WTC11 (cell line): ENCODE measurements around the gene DMRTB1. TPM values are rescaled to one million over a fixed set of nuclear protein-coding genes. Genes with fewer than 3 reads are reported as not detected.

Source experiments
- ATAC-seq: fragments of 200-7000 bp; cut with Tn5 transposase; 2 replicates; pipeline ENCODE4 v1.10.0; 2021; ENCODE audit warnings: mild to moderate bottlenecking, moderate library complexity
- CTCF ChIA-PET: fragments of 300-600 bp; sonication (Branson Sonifier 250); formaldehyde crosslinking; loops from one replicate; lab custom pipeline; 2021; ENCODE audit warnings: antibody characterized with exemption; lab: Charles Lee
- POLR2A ChIA-PET: fragments of 350-600 bp; sonication (Branson Sonifier 250); formaldehyde crosslinking; loops from one replicate; lab custom pipeline; 2021; ENCODE audit warnings: antibody characterized with exemption; lab: Charles Lee
- DNase-seq: peaks from one replicate; pipeline ENCODE4 v3.0.0; 2021; ENCODE audit warnings: low spot score
- H3K27ac Mint-ChIP-seq: 2 replicates; pipeline ENCODE4 v1.8.0; 2021; ENCODE audit warnings: mixed read lengths
- H3K27me3 Mint-ChIP-seq: 2 replicates; pipeline ENCODE4 v1.8.0; 2021; ENCODE audit warnings: low read depth, mild to moderate bottlenecking, moderate library complexity, mixed read lengths
- H3K36me3 Mint-ChIP-seq: 2 replicates; pipeline ENCODE4 v1.8.0; 2021; ENCODE audit warnings: mixed read lengths
- H3K4me1 Mint-ChIP-seq: 2 replicates; pipeline ENCODE4 v1.8.0; 2022; ENCODE audit warnings: mixed read lengths
- H3K4me3 Mint-ChIP-seq: 2 replicates; pipeline ENCODE4 v1.8.0; 2021; ENCODE audit warnings: mild to moderate bottlenecking, moderate library complexity, mixed read lengths
- H3K9me3 Mint-ChIP-seq: 2 replicates; pipeline ENCODE4 v1.8.0; 2021; ENCODE audit warnings: mixed read lengths
- ATF1 ChIP-seq: sonication (generic); formaldehyde crosslinking; IDR thresholded peaks from 2 replicates; pipeline ENCODE4 v1.8.1; 2023; ENCODE audit warnings: mild to moderate bottlenecking, moderate library complexity, missing genetic modification reagents
- ATF6 ChIP-seq: sonication (generic); formaldehyde crosslinking; IDR thresholded peaks from 2 replicates; pipeline ENCODE4 v1.8.1; 2023; ENCODE audit warnings: mild to moderate bottlenecking, missing genetic modification reagents
- CBFB ChIP-seq: sonication (generic); formaldehyde crosslinking; IDR thresholded peaks from 2 replicates; pipeline ENCODE4 v1.8.1; 2022; ENCODE audit warnings: mild to moderate bottlenecking, low read depth, missing genetic modification reagents
- CREM ChIP-seq: sonication (generic); formaldehyde crosslinking; IDR thresholded peaks from 2 replicates; pipeline ENCODE4 v1.8.1; 2022; ENCODE audit warnings: mild to moderate bottlenecking, missing genetic modification reagents, moderate library complexity
- ESRRA ChIP-seq: sonication (generic); formaldehyde crosslinking; IDR thresholded peaks from 2 replicates; pipeline ENCODE4 v1.8.1; 2022; ENCODE audit warnings: mild to moderate bottlenecking, missing genetic modification reagents, borderline replicate concordance
- FOXK1 ChIP-seq: sonication (generic); formaldehyde crosslinking; IDR thresholded peaks from 2 replicates; pipeline ENCODE4 v1.8.0; 2022; ENCODE audit warnings: mild to moderate bottlenecking, moderate library complexity, missing genetic modification reagents
- GABPB1 ChIP-seq: sonication (generic); formaldehyde crosslinking; IDR thresholded peaks from 2 replicates; pipeline ENCODE4 v1.8.1; 2023; ENCODE audit warnings: mild to moderate bottlenecking, missing genetic modification reagents
- GRHL2 ChIP-seq: fragments of 250-450 bp; sonication (Bioruptor Pico); IDR thresholded peaks from 2 replicates; pipeline ENCODE4 v1.8.0; 2022; ENCODE audit warnings: mild to moderate bottlenecking, moderate library complexity; ENCODE audit not compliant: insufficient replicate concordance, severe bottlenecking
- HMGXB4 ChIP-seq: sonication (generic); formaldehyde crosslinking; IDR thresholded peaks from 2 replicates; pipeline ENCODE4 v1.8.1; 2023; ENCODE audit warnings: mild to moderate bottlenecking, moderate library complexity, missing genetic modification reagents
- IRF1 ChIP-seq: sonication (generic); formaldehyde crosslinking; IDR thresholded peaks from 2 replicates; pipeline ENCODE4 v1.8.0; 2023; ENCODE audit warnings: missing genetic modification reagents
- JAZF1 ChIP-seq: fragments of 250-450 bp; sonication (Bioruptor Pico); IDR thresholded peaks from 2 replicates; pipeline ENCODE4 v1.9.0; 2021; ENCODE audit warnings: moderate library complexity, mild to moderate bottlenecking, inconsistent platforms
- MXD4 ChIP-seq: fragments of 250-450 bp; sonication (Bioruptor Pico); IDR thresholded peaks from 2 replicates; pipeline ENCODE4 v1.8.0; 2021; ENCODE audit warnings: mild to moderate bottlenecking, moderate library complexity, borderline replicate concordance
- NFE2L1 ChIP-seq: sonication (generic); formaldehyde crosslinking; IDR thresholded peaks from 2 replicates; pipeline ENCODE4 v1.8.1; 2023; ENCODE audit warnings: missing genetic modification reagents
- NFYB ChIP-seq: sonication (generic); formaldehyde crosslinking; conservative IDR thresholded peaks from 2 replicates; pipeline ENCODE4 v1.8.0; 2022; ENCODE audit warnings: low read depth, missing genetic modification reagents
- NR3C1 ChIP-seq: sonication (generic); formaldehyde crosslinking; conservative IDR thresholded peaks from 2 replicates; pipeline ENCODE4 v1.8.1; 2023; ENCODE audit warnings: low read depth, mild to moderate bottlenecking, missing genetic modification reagents
- RELA ChIP-seq: sonication (generic); formaldehyde crosslinking; IDR thresholded peaks from 2 replicates; pipeline ENCODE4 v1.8.1; 2022; ENCODE audit warnings: missing genetic modification reagents, mild to moderate bottlenecking, borderline replicate concordance
- SOX15 ChIP-seq: fragments of 250-450 bp; sonication (Bioruptor Pico); IDR thresholded peaks from 2 replicates; pipeline ENCODE4 v1.9.0; 2021; ENCODE audit warnings: mild to moderate bottlenecking
- SP1 ChIP-seq: sonication (generic); formaldehyde crosslinking; conservative IDR thresholded peaks from 2 replicates; pipeline ENCODE4 v1.8.1; 2022; ENCODE audit warnings: missing genetic modification reagents
- TEAD1 ChIP-seq: sonication (generic); formaldehyde crosslinking; IDR thresholded peaks from 2 replicates; pipeline ENCODE4 v1.8.0; 2022; ENCODE audit warnings: mild to moderate bottlenecking, missing genetic modification reagents
- USF2 ChIP-seq: sonication (generic); formaldehyde crosslinking; IDR thresholded peaks from 2 replicates; pipeline ENCODE4 v1.8.1; 2023; ENCODE audit warnings: mild to moderate bottlenecking, missing genetic modification reagents, moderate library complexity
- ZMAT4 ChIP-seq: fragments of 250-450 bp; sonication (Bioruptor Pico); IDR thresholded peaks from 2 replicates; pipeline ENCODE4 v1.9.0; 2021; ENCODE audit warnings: mild to moderate bottlenecking
- ZNF121 ChIP-seq: sonication (generic); formaldehyde crosslinking; IDR thresholded peaks from 2 replicates; pipeline ENCODE4 v1.8.0; 2023; ENCODE audit warnings: missing genetic modification reagents
- ZNF317 ChIP-seq: sonication (generic); formaldehyde crosslinking; IDR thresholded peaks from 2 replicates; pipeline ENCODE4 v1.8.1; 2023; ENCODE audit warnings: low read depth, mild to moderate bottlenecking, moderate library complexity, missing genetic modification reagents, borderline replicate concordance
- ZNF396 ChIP-seq: fragments of 250-450 bp; sonication (Bioruptor Pico); IDR thresholded peaks from 2 replicates; pipeline ENCODE4 v1.8.0; 2021; ENCODE audit warnings: mild to moderate bottlenecking, moderate library complexity, borderline replicate concordance
- ZNF512 ChIP-seq: sonication (generic); formaldehyde crosslinking; IDR thresholded peaks from 2 replicates; pipeline ENCODE4 v1.8.1; 2022; ENCODE audit warnings: missing genetic modification reagents, borderline replicate concordance
- ZNF671 ChIP-seq: fragments of 250-450 bp; sonication (Bioruptor Pico); IDR thresholded peaks from 2 replicates; pipeline ENCODE4 v1.8.0; 2021; ENCODE audit warnings: mild to moderate bottlenecking
- total RNA-seq: library from RNA; stranded (reverse); gene quantifications from 3 replicates; pipeline ENCODE4 v1.2.3, GENCODE V29; 2021

Gene DMRTB1
- total RNA-seq, 1 experiment from 2014 or later, result 0.17 TPM

GRCh38 chr1:53431805-53432565 is 27.2 kb upstream of the DMRTB1 start (continued):
- TF ChIP-seq CBFB (CRISPR knock-in tag), result no peak
- no peak for TF ChIP-seq SP1 (CRISPR knock-in tag)
- TF ChIP-seq HMGXB4, result no peak
- no peak for TF ChIP-seq GRHL2 (CRISPR knock-in tag)
- no peak for TF ChIP-seq ATF1
- TF ChIP-seq JAZF1 (CRISPR knock-in tag), result no peak
- no peak for TF ChIP-seq NFE2L1
- no peak for TF ChIP-seq ZNF317 (CRISPR knock-in tag)
- TF ChIP-seq NFYB (CRISPR knock-in tag), result no peak
- TF ChIP-seq IRF1 (CRISPR knock-in tag), result no peak

GRCh38 chr1:53432611-53433010 is 26.6 kb upstream of the DMRTB1 start:
- ChIA-PET POLR2A (interaction anchor here (0.6 kb wide), 1 partner anchor 16 kb away, joined by 5 read pairs; no protein-coding TSS in a partner anchor), CTCF (interaction anchor here (0.7 to 3.1 kb wide), 2 partner anchors 11 to 17 kb away, joined by 4 to 13 read pairs; no protein-coding TSS in a partner anchor)
- ATAC-seq (no peak), DNase-seq (no peak)
- Mint-ChIP-seq H3K27me3 (peaks cover 20% of the 10 kb centered on the region), H3K9me3 (peaks cover 40% of the 10 kb centered on the region), H3K4me3 (no peak overlapping the region), H3K4me1 (peaks cover 89% of the 10 kb centered on the region), H3K36me3 (peaks cover 35% of the 10 kb centered on the region), H3K27ac (no peak overlapping the region)
- TF ChIP-seq TEAD1 (CRISPR knock-in tag) (no peak), RELA (CRISPR knock-in tag) (no peak), ESRRA (CRISPR knock-in tag) (no peak), MXD4 (CRISPR knock-in tag) (no peak), GABPB1 (no peak), ATF6 (CRISPR knock-in tag) (no peak), ZMAT4 (no peak), ZNF671 (CRISPR knock-in tag) (no peak), ZNF396 (CRISPR knock-in tag) (no peak), NR3C1 (CRISPR knock-in tag) (no peak), CREM (CRISPR knock-in tag) (no peak), SOX15 (CRISPR knock-in tag) (no peak), ZNF512 (no peak), ZNF121 (CRISPR knock-in tag) (no peak), JAZF1 (CRISPR knock-in tag) (no peak), FOXK1 (no peak), USF2 (no peak)
